CD4-positive, alpha-beta T cell treated with Interleukin-12 subunit alpha and Interleukin-12 subunit beta, for 1 hour (primary cell): Measurements from ENCODE around the gene HCAR3.

ENCODE experiments used
- DNase-seq: peaks from one replicate; pipeline ENCODE4 v3.0.0-alpha.2; 2020

Gene HCAR3

GRCh38 chr12:122668268-122668667, 48.3 kb downstream of the HCAR3 start:
- DNase-seq = no peak

- DNase-seq = no peak
Observed at GRCh38 chr12:122665759-122666158, 50.9 kb downstream of the HCAR3 start.

- no peak for DNase-seq
Observed at GRCh38 chr12:122665349-122665748, 51.3 kb downstream of the HCAR3 start.
